ENCODE data around the gene REC114. TPM values are rescaled to one million over a fixed set of nuclear protein-coding genes. Genes with fewer than 3 reads are reported as not detected.
"Not testable (repeated sequence)": the region's sequence is repeated elsewhere in the genome, so short reads cannot be mapped to it uniquely, and the experiment has no call there.

Gene REC114
- total RNA-seq, 1 donor from 2014 or later, result not detected

- no peak for ATAC-seq
- TF ChIP-seq CTCF (IDR thresholded peaks at IDR 0.05), result no peak
- Histone ChIP-seq H3K4me3 (no peak overlapping the region), H3K9me3 (no peaks in the 10 kb centered on the region), H3K27me3 (peaks cover 4% of the 10 kb centered on the region), H3K27ac (no peak overlapping the region), H3K36me3 (no peaks in the 10 kb centered on the region), H3K4me1 (no peaks in the 10 kb centered on the region)
- no peak for DNase-seq
- intact Hi-C loops (cut with DNase I), result no loop called here
Measured at GRCh38 chr15:73440571-73440970, 2.4 kb upstream of the REC114 start.

GRCh38 chr15:73442421-73442820 is 543 bp upstream of the REC114 start:
- Histone ChIP-seq H3K4me3 (no peak overlapping the region), H3K36me3 (no peaks in the 10 kb centered on the region), H3K27ac (no peak overlapping the region), H3K27me3 (peaks cover 4% of the 10 kb centered on the region), H3K9me3 (no peaks in the 10 kb centered on the region), H3K4me1 (no peaks in the 10 kb centered on the region)
- TF ChIP-seq CTCF (IDR thresholded peaks at IDR 0.05), result no peak
- no peak for ATAC-seq
- intact Hi-C loops (cut with DNase I), result no loop called here
- no peak for DNase-seq

- intact Hi-C loops (cut with DNase I); DNase-seq; H3K4me1 ChIP-seq; H3K4me3 ChIP-seq; H3K27ac ChIP-seq; H3K9me3 ChIP-seq; H3K27me3 ChIP-seq; ATAC-seq; H3K36me3 ChIP-seq: not testable (repeated sequence)
Measured at GRCh38 chr15:73447471-73447870, 4.5 kb downstream of the REC114 start.

- intact Hi-C loops (cut with DNase I); H3K9me3 ChIP-seq; ATAC-seq; H3K4me3 ChIP-seq; H3K27ac ChIP-seq; DNase-seq; H3K36me3 ChIP-seq; H3K4me1 ChIP-seq; H3K27me3 ChIP-seq: not testable (repeated sequence)
Measured at GRCh38 chr15:73448158-73448758, 5.3 kb downstream of the REC114 start.

- DNase-seq; H3K4me3 ChIP-seq; H3K36me3 ChIP-seq; H3K9me3 ChIP-seq; ATAC-seq; H3K27ac ChIP-seq; H3K4me1 ChIP-seq; H3K27me3 ChIP-seq; intact Hi-C loops (cut with DNase I): not testable (repeated sequence)
Measured at GRCh38 chr15:73449980-73450379, 7.0 kb downstream of the REC114 start.

GRCh38 chr15:73454096-73454495 is 11.1 kb downstream of the REC114 start:
- Histone ChIP-seq H3K36me3 (no peaks in the 10 kb centered on the region), H3K9me3 (no peaks in the 10 kb centered on the region), H3K4me3 (no peak overlapping the region), H3K4me1 (no peaks in the 10 kb centered on the region), H3K27me3 (no peaks in the 10 kb centered on the region), H3K27ac (no peak overlapping the region)
- TF ChIP-seq CTCF (IDR thresholded peaks at IDR 0.05), result no peak
- DNase-seq (no peak), ATAC-seq (no peak)
- intact Hi-C loops (cut with DNase I), result no loop called here

- TF ChIP-seq CTCF (IDR thresholded peaks at IDR 0.05), result no peak
- no peaks in the 10 kb centered on the region for H3K9me3 ChIP-seq
- intact Hi-C loops (cut with DNase I), result no loop called here
- no peaks in the 10 kb centered on the region for H3K27me3 ChIP-seq
- no peaks in the 10 kb centered on the region for H3K4me1 ChIP-seq
- ATAC-seq, result no peak
- H3K27ac ChIP-seq, result no peak overlapping the region
- no peak overlapping the region for H3K4me3 ChIP-seq
- DNase-seq, result no peak
- no peaks in the 10 kb centered on the region for H3K36me3 ChIP-seq
Measured at GRCh38 chr15:73455876-73456275, 12.9 kb downstream of the REC114 start.

All from upper lobe of right lung (tissue), 1 donor.